Kidney (tissue), 14 donors: ENCODE results near the gene VIT. TPM values are rescaled to one million over a fixed set of nuclear protein-coding genes. Genes with fewer than 3 reads are reported as not detected.

Experiments used
- DNase-seq, 5 donors: peaks; one replicate each; pipeline ENCODE4 v3.0.0-alpha.2; 2013 to 2020
- FAIRE-seq: peaks from 2 replicates; lab custom pipeline; 2012; peaks lifted over from hg19 to GRCh38; lab: Jason Lieb, UNC
- H3K27ac ChIP-seq, 2 donors: one replicate each; pipeline ENCODE4 v1.7.0; 2013; ENCODE audit warnings: low read depth in 2 of 2, low read length in 2 of 2, inconsistent platforms in 1 of 2
- H3K27me3 ChIP-seq: one replicate; pipeline ENCODE4 v1.7.1; 2013; ENCODE audit warnings: low read length, inconsistent platforms; ENCODE audit not compliant: control insufficient read depth, insufficient read depth
- H3K36me3 ChIP-seq, 3 donors: one replicate each; pipeline versions ENCODE4 v1.7.0 to v1.7.1; 2013; ENCODE audit warnings: low read length in 3 of 3, control low read depth in 1 of 3, inconsistent platforms in 1 of 3; ENCODE audit not compliant: insufficient read depth in 3 of 3, control insufficient read depth in 2 of 3
- H3K4me1 ChIP-seq, 3 donors: one replicate each; pipeline versions ENCODE4 v1.7.0 to v1.7.1; 2013; ENCODE audit warnings: low read length in 3 of 3, inconsistent platforms in 1 of 3, low read depth in 1 of 3; ENCODE audit not compliant: control insufficient read depth in 2 of 3, insufficient read depth in 2 of 3
- H3K4me3 ChIP-seq, 3 donors: one replicate each; pipeline versions ENCODE4 v1.7.0 to v1.8.1; 2013; ENCODE audit warnings: low read length in 3 of 3, control low read depth in 1 of 3, inconsistent platforms in 1 of 3
- H3K9ac ChIP-seq, 3 donors: one replicate each; pipeline versions ENCODE4 v1.7.0 to v1.7.1; 2013; ENCODE audit warnings: low read length in 3 of 3, control low read depth in 1 of 3, inconsistent platforms in 1 of 3
- H3K9me3 ChIP-seq, 3 donors: one replicate each; pipeline versions ENCODE4 v1.7.0 to v1.7.1; 2013; ENCODE audit warnings: low read length in 3 of 3, control low read depth in 1 of 3, inconsistent platforms in 1 of 3; ENCODE audit not compliant: control insufficient read depth in 2 of 3, insufficient read depth in 1 of 3
- intact Hi-C: fragments of 100-400 bp; cut with DNase I; formaldehyde crosslinking; loops from one replicate; pipeline ENCODE4 v1.11.1; 2022
- polyA plus RNA-seq: library from polyadenylated mRNA; stranded (reverse); fragments of 350-450 nt; fragmentation: Illumina TruSeq; extraction: RNeasy Lipid Tissue Mini Kit (QIAGEN cat#74804); gene quantifications from one replicate; pipeline ENCODE4 v1.2.3, GENCODE V29; 2014; ENCODE audit warnings: low read depth, low replicate concordance; ENCODE audit not compliant: insufficient read depth
- total RNA-seq: library from RNA; stranded (reverse); fragmentation: NEBNext Ultra II Directional; extraction: Animal tissue kit (Norgen Biotek cat#: 25700); gene quantifications from one replicate; pipeline ENCODE4 v1.2.1, GENCODE V29; 2021
- TF ChIP-seq, protein P1 (sequence below): IDR thresholded peaks from 3 replicates; pipeline ENCODE4 v1.5.1; 2012; ENCODE audit warnings: mild to moderate bottlenecking, moderate library complexity, borderline replicate concordance; ENCODE audit not compliant: insufficient read depth; ENCODE audit errors: extremely low read depth
- donor health status: control.
- donor health status: control.
- donor health status: control.
- donor health status: control.
- donor health status: control.
- donor health status: DM: yes; HTN: yes; CAD: no.
- donor health status: Normal renal cell carcinoma (clear cell type).

VIT gene
- total and polyA plus RNA-seq, 2 donors from 2014 or later = 0.15 TPM; not detected in 1

DNA sequence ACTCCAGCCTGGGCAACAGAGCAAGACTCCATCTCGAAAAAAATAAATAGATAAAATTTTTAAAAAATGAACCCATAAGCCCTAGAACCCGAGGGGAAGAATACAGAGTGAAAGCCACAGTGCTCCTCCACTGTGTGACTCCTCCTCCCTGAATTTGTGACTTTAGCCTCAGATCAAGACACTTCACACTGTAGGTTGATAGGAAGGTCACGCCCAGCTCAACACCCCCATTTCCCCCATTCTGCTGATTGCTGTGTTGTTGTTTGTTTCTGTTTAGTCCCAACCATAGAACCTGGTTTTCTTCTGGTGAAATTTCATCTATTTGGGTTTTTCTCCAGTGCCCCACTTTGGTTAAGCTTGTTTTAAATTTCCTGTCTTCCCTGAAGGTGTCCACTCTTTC, 102.2 kb downstream of the VIT start:
- FAIRE-seq = no peak
- Histone ChIP-seq H3K9ac (no peak overlapping the region), H3K4me1 (no peaks in the 10 kb centered on the region), H3K36me3 (no peaks in the 10 kb centered on the region), H3K27me3 (no peaks in the 10 kb centered on the region), H3K9me3 (peaks cover 0 to 2% (median 0%) of the 10 kb centered on the region in 3 donors), H3K27ac (no peak overlapping the region), H3K4me3 (no peak overlapping the region)
- TF ChIP-seq, protein P1, sequence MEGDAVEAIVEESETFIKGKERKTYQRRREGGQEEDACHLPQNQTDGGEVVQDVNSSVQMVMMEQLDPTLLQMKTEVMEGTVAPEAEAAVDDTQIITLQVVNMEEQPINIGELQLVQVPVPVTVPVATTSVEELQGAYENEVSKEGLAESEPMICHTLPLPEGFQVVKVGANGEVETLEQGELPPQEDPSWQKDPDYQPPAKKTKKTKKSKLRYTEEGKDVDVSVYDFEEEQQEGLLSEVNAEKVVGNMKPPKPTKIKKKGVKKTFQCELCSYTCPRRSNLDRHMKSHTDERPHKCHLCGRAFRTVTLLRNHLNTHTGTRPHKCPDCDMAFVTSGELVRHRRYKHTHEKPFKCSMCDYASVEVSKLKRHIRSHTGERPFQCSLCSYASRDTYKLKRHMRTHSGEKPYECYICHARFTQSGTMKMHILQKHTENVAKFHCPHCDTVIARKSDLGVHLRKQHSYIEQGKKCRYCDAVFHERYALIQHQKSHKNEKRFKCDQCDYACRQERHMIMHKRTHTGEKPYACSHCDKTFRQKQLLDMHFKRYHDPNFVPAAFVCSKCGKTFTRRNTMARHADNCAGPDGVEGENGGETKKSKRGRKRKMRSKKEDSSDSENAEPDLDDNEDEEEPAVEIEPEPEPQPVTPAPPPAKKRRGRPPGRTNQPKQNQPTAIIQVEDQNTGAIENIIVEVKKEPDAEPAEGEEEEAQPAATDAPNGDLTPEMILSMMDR = no peak
- no peak for DNase-seq
- intact Hi-C loops = no loop called here

DNA sequence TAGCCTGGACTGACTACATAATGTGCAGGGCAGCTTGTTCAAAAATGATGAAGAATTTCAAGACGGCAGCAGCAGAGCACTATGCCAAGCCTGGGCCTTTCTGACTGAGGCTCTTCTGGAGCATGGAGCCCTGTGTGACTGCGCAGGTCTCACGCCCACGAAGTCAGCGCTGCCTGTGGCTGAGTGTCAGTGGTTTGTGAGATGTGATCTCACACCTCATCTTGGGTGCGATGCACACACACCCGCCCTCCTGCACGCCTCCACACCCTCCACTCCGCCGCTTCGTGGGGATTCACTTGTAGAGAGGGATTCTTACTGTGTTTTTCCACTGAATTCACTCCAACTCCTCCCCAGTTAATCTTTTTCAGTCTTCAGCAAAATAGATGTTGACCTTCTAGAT, 103.9 kb downstream of the VIT start:
- Histone ChIP-seq H3K4me3 (no peak overlapping the region), H3K27me3 (no peaks in the 10 kb centered on the region), H3K36me3 (no peaks in the 10 kb centered on the region), H3K9me3 (peaks cover 0 to 2% (median 0%) of the 10 kb centered on the region in 3 donors), H3K27ac (no peak overlapping the region), H3K4me1 (no peaks in the 10 kb centered on the region), H3K9ac (no peak overlapping the region)
- DNase-seq = no peak
- no peak for FAIRE-seq
- TF ChIP-seq, protein P1 = no peak
- intact Hi-C loops = no loop called here

DNA sequence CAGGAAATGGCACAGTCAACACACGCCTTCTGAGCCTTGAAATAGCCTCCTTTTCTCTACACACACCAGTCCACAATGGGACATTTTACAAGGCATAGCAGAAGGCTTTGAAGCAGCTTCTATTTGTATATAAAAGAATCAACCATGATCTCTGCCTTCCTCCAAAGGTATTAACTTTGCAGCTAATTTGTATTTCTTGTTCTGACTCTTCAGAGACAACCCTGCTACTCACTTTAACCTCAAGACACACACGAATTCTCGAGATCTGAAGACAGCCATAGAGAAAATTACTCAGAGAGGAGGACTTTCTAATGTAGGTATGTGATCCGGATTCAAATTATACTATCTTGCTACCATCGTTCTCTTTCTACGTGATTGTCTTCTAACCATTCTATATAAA, 104.6 kb downstream of the VIT start:
- Histone ChIP-seq H3K4me3 (no peak overlapping the region), H3K9ac (no peak overlapping the region), H3K36me3 (no peaks in the 10 kb centered on the region), H3K27me3 (no peaks in the 10 kb centered on the region), H3K9me3 (peaks cover 0 to 2% (median 0%) of the 10 kb centered on the region in 3 donors), H3K4me1 (no peaks in the 10 kb centered on the region), H3K27ac (no peak overlapping the region)
- DNase-seq = no peak
- TF ChIP-seq, protein P1 = no peak
- no peak for FAIRE-seq
- intact Hi-C loops = no loop called here

DNA sequence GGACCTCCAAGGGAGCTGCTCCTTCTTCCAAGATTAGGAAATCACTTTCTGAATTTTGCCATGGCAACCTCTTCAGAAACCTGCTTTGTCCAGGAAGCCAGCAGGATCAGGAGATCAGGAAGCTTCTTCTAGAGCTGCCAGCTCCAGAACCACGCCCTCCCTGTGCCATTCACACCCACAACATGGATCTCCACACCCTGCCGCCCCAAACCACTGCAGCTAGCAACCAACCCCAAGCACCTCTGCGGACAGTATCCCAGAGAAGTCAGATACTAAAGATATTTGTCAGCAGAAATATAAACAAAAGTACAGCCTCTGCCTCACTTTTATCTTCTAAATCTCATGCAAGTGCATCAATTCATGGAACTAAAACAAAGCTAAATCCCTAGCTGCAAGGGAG, 106.4 kb downstream of the VIT start:
- Histone ChIP-seq H3K27ac (no peak overlapping the region), H3K4me3 (no peak overlapping the region), H3K27me3 (no peaks in the 10 kb centered on the region), H3K9me3 (peaks cover 0 to 2% (median 0%) of the 10 kb centered on the region in 3 donors), H3K36me3 (no peaks in the 10 kb centered on the region), H3K9ac (no peak overlapping the region), H3K4me1 (no peaks in the 10 kb centered on the region)
- FAIRE-seq (no peak), DNase-seq (no peak)
- intact Hi-C loops = no loop called here
- TF ChIP-seq, protein P1 = no peak
